ENCODE measurements around the gene BHMT.

GRCh38 chr5:79081779-79082178 is 29.8 kb upstream of the BHMT start:
- TF ChIP-seq RAD21 (IDR thresholded peaks at IDR 0.05) (peak; percentile 54 to 67), CTCF (IDR thresholded peaks at IDR 0.05; ENCODE audit: low read depth, low read length, missing input control) (no peak), NR2F2 (IDR thresholded peaks at IDR 0.05) (peak; percentile 41), ZBTB33 (IDR thresholded peaks at IDR 0.05) (peak; percentile 69), EGR1 (IDR thresholded peaks at IDR 0.05; ENCODE audit: low read depth in 2 of 2) (peak; percentile 89 to 92), GABPA (IDR thresholded peaks at IDR 0.05 in 1 of 2, conservative IDR thresholded peaks at IDR 0.05 in 1 of 2) (no peak), MAX (IDR thresholded peaks at IDR 0.05) (peak; percentile 31), ATF3 (IDR thresholded peaks at IDR 0.05) (peak; percentile 97)
